Stomach (tissue), 9 donors: Measurements from ENCODE around the gene AHCYL2. TPM values are rescaled to one million over a fixed set of nuclear protein-coding genes. Genes with fewer than 3 reads are reported as not detected.

Experiments used
- DNase-seq, 2 donors: peaks; one replicate each; pipeline versions ENCODE4 v3.0.0 to v3.0.0-alpha.2; 2013 to 2019
- H3K27ac ChIP-seq, 5 donors: fragments of 200-600 bp in 4 of 5; sonication (generic) in 4 of 5; one replicate each; pipeline ENCODE4 v1.5.1; 2013 to 2019; ENCODE audit warnings: mild to moderate bottlenecking in 1 of 5, moderate library complexity in 1 of 5
- H3K27me3 ChIP-seq, 3 donors: fragments of 200-600 bp; sonication (generic); one replicate each; pipeline ENCODE4 v1.5.1; 2017 to 2019; ENCODE audit warnings: mixed run types in 1 of 3
- H3K36me3 ChIP-seq, 4 donors: fragments of 200-600 bp; sonication (generic); 1 replicate in 3 of 4; 2 replicates in 1 of 4; pipeline ENCODE4 v1.5.1; 2016 to 2019
- H3K4me1 ChIP-seq, 4 donors: fragments of 200-600 bp; sonication (generic); one replicate each; pipeline ENCODE4 v1.5.1; 2016 to 2019
- H3K4me3 ChIP-seq, 4 donors: fragments of 200-600 bp; sonication (generic) in 3 of 4; one replicate each; pipeline ENCODE4 v1.5.1; 2016 to 2019; ENCODE audit warnings: mild to moderate bottlenecking in 1 of 4
- H3K9me3 ChIP-seq, 4 donors: fragments of 200-600 bp; sonication (generic); one replicate each; pipeline ENCODE4 v1.5.1; 2016 to 2019
- CTCF ChIP-seq, 7 experiments: fragments of 450-650 bp in 4 of 7; fragments of 200-600 bp in 3 of 7; sonication (generic) in 3 of 7; IDR thresholded peaks; one replicate each; pipeline ENCODE4 v1.5.1; 2016 to 2019; ENCODE audit warnings: antibody characterized with exemption in 7 of 7, control low read depth in 2 of 7, mild to moderate bottlenecking in 1 of 7
- EP300 ChIP-seq: sonication (generic); formaldehyde crosslinking; IDR thresholded peaks from one replicate; pipeline ENCODE4 v1.6.1; 2017; ENCODE audit warnings: antibody characterized with exemption
- POLR2A ChIP-seq, 4 donors: fragments of 450-650 bp; IDR thresholded peaks; one replicate each; pipeline ENCODE4 v1.6.1; 2016; ENCODE audit warnings: antibody characterized with exemption in 4 of 4, control low read depth in 2 of 4, mild to moderate bottlenecking in 1 of 4, moderate library complexity in 1 of 4
- POLR2AphosphoS5 ChIP-seq, 3 donors: sonication (generic); formaldehyde crosslinking; IDR thresholded peaks; one replicate each; pipeline ENCODE4 v1.6.1; 2016; ENCODE audit warnings: antibody characterized with exemption in 3 of 3
- WGBS, 5 donors: extraction: QIAGEN DNeasy Blood & Tissue Kit in 3 of 5; methylation state at CpG; one replicate each; pipeline versions ENCODE4 v1.1.5 to v1.1.7; 2013 to 2018; 5-methylcytosine and 5-hydroxymethylcytosine counted together
- intact Hi-C: fragments of 100-400 bp; cut with DNase I; formaldehyde crosslinking; loops from one replicate; pipeline ENCODE4 v1.15.1; 2023; ENCODE audit warnings: low total_unique reads
- polyA plus RNA-seq, 3 donors: library from polyadenylated mRNA; stranded (reverse); fragments of 200-250 nt; gene quantifications; one replicate each; pipeline ENCODE4 v1.2.3, GENCODE V29; 2013
- total RNA-seq, 5 donors: library from RNA; depleted of rRNA; stranded (reverse); fragments of >200 nt; gene quantifications; one replicate each; pipeline versions ENCODE4 v1.1.0 to v1.2.3, GENCODE V29; 2014 to 2016
- donor health status: healthy with polysubstance abuse.
- donor health status: Bipolar disorder and iron deficiency.
- donor health status: healthy.

The AHCYL2 gene
- total and polyA plus RNA-seq, 8 donors, result 4.6 to 87.0 (median 61.6) TPM

DNA sequence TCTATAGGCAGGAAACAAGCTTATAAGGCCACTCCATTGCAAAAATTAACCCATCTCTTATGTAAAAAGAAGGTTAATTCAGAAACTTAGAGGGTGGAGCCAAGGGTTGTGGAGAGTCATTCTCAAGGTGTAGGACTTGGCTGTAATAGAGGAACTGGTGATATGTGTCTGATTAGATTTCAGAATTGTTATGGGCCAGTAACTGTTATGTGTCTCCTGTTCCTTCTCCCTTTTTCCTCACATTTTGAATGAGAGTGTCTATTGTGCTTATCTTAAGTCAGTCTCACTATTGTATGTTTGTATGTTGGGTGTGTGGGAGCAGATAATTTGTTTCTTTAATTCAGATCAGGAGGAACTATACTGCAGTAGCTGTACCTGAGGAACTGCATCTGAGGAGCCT, 49.1 kb downstream of the AHCYL2 start:
- intact Hi-C loops, result no loop called here
- TF ChIP-seq POLR2AphosphoS5 (IDR thresholded peaks at IDR 0.05), result no peak
- TF ChIP-seq EP300, result no peak
- TF ChIP-seq POLR2A (IDR thresholded peaks at IDR 0.05), result no peak
- no peak for TF ChIP-seq CTCF (IDR thresholded peaks at IDR 0.05)
- no peak for DNase-seq
- H3K4me3 ChIP-seq, result no peak overlapping the region
- peaks cover 0 to 7% (median 0%) of the 10 kb centered on the region in 4 donors for H3K9me3 ChIP-seq
- no peaks in the 10 kb centered on the region for H3K4me1 ChIP-seq
- H3K27ac ChIP-seq, result no peak overlapping the region
- peaks cover 0 to 12% (median 5%) of the 10 kb centered on the region in 4 donors for H3K36me3 ChIP-seq
- H3K27me3 ChIP-seq, result no peaks in the 10 kb centered on the region

GRCh38 chr7:129277629-129278028, 52.8 kb downstream of the AHCYL2 start:
- intact Hi-C loops, result no loop called here
- Histone ChIP-seq H3K4me1 (no peaks in the 10 kb centered on the region), H3K4me3 (no peak overlapping the region), H3K27ac (no peak overlapping the region), H3K36me3 (peaks cover 0 to 12% (median 5%) of the 10 kb centered on the region in 4 donors), H3K27me3 (no peaks in the 10 kb centered on the region), H3K9me3 (peaks cover 0 to 7% (median 0%) of the 10 kb centered on the region in 4 donors)
- no peak for DNase-seq
- WGBS, 5 donors, result 66 to 72% (median 67%) methylated on average over 7 of the region's 7 CpGs
- TF ChIP-seq POLR2AphosphoS5 (IDR thresholded peaks at IDR 0.05), result no peak
- TF ChIP-seq EP300, result no peak
- no peak for TF ChIP-seq POLR2A (IDR thresholded peaks at IDR 0.05)
- TF ChIP-seq CTCF (IDR thresholded peaks at IDR 0.05), result no peak

DNA sequence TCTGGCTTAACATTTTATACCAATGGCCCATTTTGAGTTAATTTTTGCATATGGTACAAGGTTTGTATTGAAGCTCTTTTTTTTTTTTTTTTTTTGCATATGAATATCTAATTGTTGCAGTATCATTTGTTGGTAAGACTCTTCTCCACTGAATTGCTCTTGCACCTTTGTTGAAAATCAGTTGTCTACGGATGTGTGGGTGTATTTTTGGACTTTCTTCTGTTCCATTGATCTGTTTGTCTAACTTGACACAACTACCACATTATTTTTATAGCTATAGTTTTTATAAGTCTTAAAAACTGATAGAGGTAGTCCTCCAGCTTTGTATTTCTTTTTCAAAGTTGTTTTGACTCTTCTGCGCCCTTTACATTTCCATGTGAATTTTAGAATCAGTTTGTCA, 53.9 kb downstream of the AHCYL2 start:
- H3K27ac ChIP-seq, result no peak overlapping the region
- WGBS, 5 donors, result 94 to 100% (median 97%) methylated on average over 2 of the region's 2 CpGs
- H3K27me3 ChIP-seq, result no peaks in the 10 kb centered on the region
- intact Hi-C loops, result no loop called here
- DNase-seq, result no peak
- TF ChIP-seq CTCF (IDR thresholded peaks at IDR 0.05), result no peak
- no peak for TF ChIP-seq POLR2AphosphoS5 (IDR thresholded peaks at IDR 0.05)
- no peak for TF ChIP-seq EP300
- no peak for TF ChIP-seq POLR2A (IDR thresholded peaks at IDR 0.05)
- H3K4me3 ChIP-seq, result no peak overlapping the region
- no peaks in the 10 kb centered on the region for H3K4me1 ChIP-seq
- H3K36me3 ChIP-seq, result peaks cover 0 to 12% (median 5%) of the 10 kb centered on the region in 4 donors
- H3K9me3 ChIP-seq, result peaks cover 0 to 4% (median 0%) of the 10 kb centered on the region in 4 donors

- Histone ChIP-seq H3K9me3 (no peaks in the 10 kb centered on the region), H3K36me3 (peaks cover 0 to 5% (median 0%) of the 10 kb centered on the region in 4 donors), H3K4me1 (no peaks in the 10 kb centered on the region), H3K4me3 (no peak overlapping the region), H3K27ac (no peak overlapping the region), H3K27me3 (no peaks in the 10 kb centered on the region)
- intact Hi-C loops, result no loop called here
- TF ChIP-seq EP300 (no peak), POLR2AphosphoS5 (IDR thresholded peaks at IDR 0.05) (no peak), POLR2A (IDR thresholded peaks at IDR 0.05) (no peak), CTCF (IDR thresholded peaks at IDR 0.05) (no peak)
- WGBS, 5 donors, result 84 to 91% (median 88%) methylated on average over 3 of the region's 3 CpGs
- DNase-seq, result no peak
Measured at GRCh38 chr7:129279757-129280156, 54.9 kb downstream of the AHCYL2 start.
